GM18873 (cell line): ENCODE results near the gene PARM1.

ENCODE experiments used
- ATAC-seq: cut with Tn5 transposase; IDR thresholded peaks from one replicate; pipeline ENCODE4 v1.9.1; 2021; ENCODE audit warnings: mild to moderate bottlenecking, moderate library complexity, moderate number of reproducible peaks; ENCODE audit not compliant: unreplicated experiment, low FRiP score

PARM1 gene

DNA sequence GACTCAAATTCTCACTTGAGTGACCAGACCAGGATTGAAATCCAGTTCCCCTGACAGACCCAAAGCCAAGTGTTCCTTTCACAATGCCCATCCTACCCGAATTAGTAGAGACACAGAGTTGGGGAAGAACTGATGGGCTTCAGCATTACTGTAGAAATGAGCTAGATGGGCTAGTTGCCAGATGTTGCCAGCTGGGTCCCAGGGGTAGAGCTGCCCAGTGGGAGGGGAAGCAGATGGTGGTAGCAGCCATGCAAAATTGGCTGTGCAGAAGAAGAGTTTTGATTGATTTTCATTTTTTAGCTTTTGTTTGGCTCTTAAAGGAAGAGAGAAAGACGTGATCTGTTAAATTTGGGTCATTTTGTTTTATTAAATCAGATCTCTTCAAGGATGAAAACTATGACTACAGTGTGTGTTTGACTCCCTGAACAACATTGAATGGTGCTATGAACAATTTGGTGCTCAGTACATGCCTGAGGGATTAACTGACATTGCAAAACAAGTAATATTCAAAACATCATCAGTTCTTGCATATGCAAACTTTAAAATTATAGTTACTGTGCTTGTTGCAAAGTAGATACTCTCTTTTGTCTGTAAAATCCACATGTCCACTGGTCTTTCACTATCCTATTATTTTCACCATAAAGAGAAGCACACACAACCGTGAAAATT lies 86.0 kb downstream of the PARM1 start:
- ATAC-seq: no peak

DNA sequence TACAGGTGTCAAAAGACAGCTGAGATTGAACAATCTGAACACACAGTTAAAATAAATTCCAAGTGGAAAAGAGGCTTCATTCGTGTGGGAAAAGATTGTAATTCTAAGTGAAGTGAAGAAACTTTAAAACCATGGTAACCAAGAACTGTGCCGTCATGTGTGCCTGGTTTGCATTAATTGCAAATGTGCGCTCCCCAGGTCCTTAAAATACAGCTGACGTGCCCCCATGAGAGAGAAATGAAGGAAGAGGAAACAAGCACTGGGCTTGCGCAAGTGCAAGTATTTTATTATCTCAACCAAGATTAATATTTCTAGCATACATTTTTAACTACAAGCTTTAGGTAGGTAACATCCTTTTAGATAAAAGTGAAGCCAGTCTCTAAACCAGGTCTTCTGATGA lies 92.5 kb downstream of the PARM1 start:
- ATAC-seq: no peak

- ATAC-seq: no peak
These were observed 95.4 kb downstream of the PARM1 start for GRCh38 chr4:75028196-75028854.

- ATAC-seq: no peak
These were observed 97.1 kb downstream of the PARM1 start for GRCh38 chr4:75030028-75030427.

GRCh38 chr4:75030649-75031235 lies 97.8 kb downstream of the PARM1 start:
- no peak for ATAC-seq

GRCh38 chr4:75031775-75032174 lies 98.9 kb downstream of the PARM1 start:
- ATAC-seq: no peak

DNA sequence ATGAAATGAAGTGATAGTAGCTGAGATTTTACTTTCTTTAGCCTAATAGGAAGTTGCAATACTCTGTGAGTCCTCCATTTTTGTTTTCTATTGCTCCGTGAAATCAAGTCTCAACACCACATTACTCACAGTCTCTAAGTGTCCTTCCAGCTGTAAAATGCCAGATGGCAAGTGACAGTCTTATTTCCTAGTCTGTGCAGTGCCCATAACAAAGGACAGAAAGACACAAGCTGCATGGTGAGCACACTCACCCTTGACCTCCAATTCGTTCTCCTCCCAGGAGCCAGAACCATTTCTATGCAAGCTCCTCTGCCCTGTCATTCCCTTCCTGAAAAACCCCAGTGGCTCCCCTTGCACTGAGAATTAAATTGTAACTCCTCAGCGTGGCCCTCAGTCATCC lies 101.6 kb downstream of the PARM1 start:
- no peak for ATAC-seq

DNA sequence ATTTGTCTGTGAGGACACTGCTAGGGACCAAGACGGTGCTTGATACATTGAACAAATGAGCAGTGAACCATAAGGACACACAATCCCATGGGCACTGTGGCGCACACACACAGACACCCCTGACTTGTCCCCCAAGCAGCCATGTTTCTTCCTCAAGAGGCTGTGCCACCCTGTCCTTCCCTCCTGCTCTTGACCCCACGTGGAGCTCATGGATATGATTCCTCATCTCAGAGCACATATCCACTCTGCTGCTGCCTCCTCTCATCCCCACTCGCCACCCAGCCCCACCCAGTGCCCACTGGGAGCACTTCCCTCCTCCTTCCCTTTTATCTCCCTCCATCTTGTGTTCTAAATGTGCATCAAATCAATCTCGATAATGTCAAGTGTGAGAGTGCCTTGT lies 102.4 kb downstream of the PARM1 start:
- ATAC-seq: no peak

GRCh38 chr4:75036046-75036830 lies 103.3 kb downstream of the PARM1 start:
- ATAC-seq: no peak

GRCh38 chr4:75037252-75037651 lies 104.3 kb downstream of the PARM1 start:
- no peak for ATAC-seq

DNA sequence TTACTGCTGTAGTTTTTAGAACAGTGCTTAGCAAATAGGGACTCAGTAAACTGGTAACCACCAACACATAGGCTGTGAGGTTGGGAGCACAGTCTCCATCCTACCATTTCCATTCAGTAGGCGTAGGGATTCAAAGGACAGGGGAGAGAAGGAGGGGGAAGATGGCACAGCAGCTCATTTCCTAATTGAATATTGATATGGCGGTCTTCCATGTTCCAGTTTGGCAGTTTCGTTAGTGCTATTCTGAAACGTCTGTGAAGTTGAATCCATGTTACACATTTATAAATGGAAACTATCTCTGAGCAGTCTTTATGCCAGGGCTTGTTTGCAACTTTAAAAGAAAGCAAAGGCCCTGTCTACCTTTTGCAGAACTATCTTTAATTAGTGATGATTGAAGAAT lies 105.5 kb downstream of the PARM1 start:
- no peak for ATAC-seq

DNA sequence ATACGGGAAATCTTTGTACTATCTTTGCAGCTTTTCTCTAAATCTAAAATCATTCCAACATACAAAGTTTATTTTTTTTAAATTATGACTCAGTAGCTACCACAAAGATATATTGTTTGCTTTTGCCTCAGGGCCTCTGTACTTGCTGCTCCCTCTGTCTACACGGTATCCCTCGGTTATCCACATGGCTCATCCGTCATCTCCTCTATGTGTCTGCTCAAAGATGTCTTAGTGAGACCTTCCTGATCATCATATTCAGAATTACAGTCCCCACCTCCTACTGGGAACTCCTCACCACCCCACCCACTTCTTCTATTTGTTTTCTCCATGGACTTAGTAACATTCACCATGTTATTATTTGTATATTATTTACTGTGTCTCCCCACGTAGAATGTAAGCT lies 107.8 kb downstream of the PARM1 start:
- ATAC-seq: no peak

DNA sequence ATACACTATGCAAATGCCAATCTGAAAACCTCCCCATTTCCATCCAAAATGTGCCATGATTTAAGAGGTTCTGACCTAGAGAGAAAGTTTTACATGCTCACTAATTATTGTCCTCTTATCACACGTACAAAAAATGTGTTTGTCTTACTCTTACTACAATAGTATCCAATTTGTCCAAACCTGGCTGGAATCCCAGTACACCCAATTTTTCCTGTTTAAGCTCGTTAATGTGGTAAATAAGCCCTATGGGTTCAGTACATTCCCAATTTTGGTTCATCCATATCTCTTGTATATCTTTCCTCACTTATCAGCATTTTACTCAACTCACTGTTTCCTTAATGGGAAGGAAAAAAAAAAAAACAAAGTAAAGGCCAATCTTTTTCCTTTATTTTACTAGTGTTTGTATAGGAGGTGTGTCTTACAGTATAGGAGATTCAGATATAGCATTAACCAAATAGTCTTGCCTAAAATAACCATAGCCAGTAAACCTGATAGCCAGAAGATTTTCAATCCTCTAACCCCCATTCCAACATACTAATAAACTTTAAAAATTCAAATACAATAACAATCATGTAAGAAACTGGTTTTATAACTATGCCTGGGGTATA lies 109.8 kb downstream of the PARM1 start:
- ATAC-seq: no peak

- no peak for ATAC-seq
These were observed 113.3 kb downstream of the PARM1 start for GRCh38 chr4:75046226-75046625.

DNA sequence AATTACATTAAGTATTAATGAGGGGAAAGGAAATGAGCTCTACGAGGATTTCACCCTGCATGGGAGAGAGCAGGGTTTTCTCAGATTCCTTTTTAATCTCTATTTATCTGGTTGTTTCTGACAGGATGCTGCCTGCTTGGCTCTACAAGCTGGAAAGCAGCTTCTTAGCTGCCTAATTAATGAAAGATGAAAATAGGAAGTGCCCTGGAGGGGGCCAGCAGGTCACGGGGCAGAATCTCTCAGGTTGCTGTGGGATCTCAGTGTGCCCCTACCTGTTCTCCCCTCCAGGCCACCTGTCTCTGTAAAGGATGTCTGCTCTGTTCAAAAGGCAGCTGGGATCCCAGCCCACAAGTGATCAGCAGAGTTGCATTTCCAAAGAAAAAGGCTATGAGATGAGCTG lies 113.7 kb downstream of the PARM1 start:
- ATAC-seq: no peak

DNA sequence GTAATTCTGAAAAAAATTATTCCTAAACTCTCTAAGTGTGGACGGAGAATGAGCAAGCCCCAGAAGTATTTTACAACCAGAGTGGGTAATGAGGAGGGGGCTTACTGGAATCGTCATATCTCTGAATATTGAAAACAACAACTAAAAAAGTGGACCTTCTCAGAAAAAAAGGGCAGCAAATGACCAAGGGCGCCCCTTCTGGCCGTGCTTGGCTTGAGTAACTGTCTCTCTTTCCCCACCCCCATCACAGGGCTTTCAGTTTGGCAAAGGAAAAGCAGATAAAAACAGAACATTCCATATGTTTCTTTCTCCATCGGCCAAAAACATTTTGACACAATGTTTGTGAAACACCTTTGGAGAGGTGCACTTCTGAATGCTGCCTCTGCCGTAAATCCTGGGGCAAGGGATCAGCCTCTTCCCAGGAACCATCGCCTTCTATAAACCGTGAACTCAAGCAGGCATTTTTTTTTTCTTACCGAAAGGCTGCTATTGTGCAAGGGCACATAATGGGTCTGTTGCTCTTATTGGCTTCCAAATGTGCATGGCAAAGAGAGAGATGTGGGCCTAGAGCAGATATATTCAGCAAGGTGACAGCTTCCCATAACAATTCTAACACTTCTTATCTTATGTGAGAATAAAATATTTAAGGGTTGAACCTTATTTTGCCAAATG lies 115.4 kb downstream of the PARM1 start:
- ATAC-seq: no peak

- ATAC-seq: no peak
These were observed 118.5 kb downstream of the PARM1 start for GRCh38 chr4:75051431-75051830.

GRCh38 chr4:75053352-75053751 lies 120.4 kb downstream of the PARM1 start:
- ATAC-seq: no peak

DNA sequence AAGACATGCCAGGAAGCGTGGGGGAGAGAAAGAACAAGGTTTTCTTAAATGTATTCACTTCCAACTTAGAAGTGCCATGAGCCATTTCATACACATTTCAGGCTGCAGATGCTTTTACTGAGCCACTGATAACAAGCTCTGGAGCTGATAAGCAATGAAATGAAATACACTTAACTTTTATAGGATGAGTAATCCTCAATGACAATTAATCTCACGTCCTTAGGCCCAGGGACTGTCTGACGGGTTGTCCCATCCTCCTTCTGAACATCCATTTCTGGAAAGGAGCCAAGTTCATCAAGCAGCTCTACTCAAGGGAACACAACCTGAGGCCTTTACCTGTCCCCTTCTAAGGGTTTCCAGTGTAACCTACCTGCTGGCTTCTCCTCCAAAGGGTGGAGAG lies 121.2 kb downstream of the PARM1 start:
- ATAC-seq: no peak

DNA sequence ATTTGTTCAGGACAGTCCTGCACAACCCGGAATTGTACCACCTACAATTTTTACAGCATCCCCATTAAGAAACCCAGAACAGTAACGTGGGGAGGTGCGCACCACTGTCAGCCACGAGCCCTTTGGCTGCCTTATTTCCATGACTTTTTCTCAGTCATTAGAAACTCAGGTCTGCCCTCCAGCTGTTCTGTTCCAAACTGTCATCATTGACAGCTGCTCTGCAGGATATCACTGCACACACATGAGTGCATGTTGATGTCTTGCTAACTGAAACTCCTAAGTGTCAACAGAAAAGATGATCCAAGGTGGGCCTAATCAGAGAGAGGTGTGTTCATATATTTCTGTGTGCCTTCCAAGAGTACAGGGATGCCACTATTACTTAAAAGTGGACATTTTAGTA lies 123.4 kb downstream of the PARM1 start:
- no peak for ATAC-seq
